ENCODE results near the gene SPAG4.

Gene SPAG4

DNA sequence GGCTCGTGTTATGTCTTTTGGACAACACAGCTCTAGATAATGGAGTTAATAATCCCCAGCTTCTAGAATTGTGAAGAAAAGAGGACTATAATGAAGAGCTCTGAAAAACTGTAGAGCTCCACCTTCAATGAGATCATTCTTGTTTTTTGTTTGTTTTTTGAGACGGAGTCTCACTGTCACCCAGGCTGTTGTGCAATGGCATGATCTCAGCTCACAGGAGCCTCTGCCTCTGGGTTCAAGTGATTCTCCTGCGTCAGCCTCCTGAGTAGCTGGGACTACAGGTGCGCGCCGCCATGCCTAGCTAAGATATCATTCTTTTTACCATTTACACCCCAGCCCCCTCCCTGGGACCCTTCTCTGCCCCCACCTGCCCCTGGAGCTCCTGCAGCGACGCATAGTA, 37.2 kb upstream of the SPAG4 start (continued):
- TF ChIP-seq KLF1 (tag by site-specific recombination; IDR thresholded peaks at IDR 0.05): no peak

DNA sequence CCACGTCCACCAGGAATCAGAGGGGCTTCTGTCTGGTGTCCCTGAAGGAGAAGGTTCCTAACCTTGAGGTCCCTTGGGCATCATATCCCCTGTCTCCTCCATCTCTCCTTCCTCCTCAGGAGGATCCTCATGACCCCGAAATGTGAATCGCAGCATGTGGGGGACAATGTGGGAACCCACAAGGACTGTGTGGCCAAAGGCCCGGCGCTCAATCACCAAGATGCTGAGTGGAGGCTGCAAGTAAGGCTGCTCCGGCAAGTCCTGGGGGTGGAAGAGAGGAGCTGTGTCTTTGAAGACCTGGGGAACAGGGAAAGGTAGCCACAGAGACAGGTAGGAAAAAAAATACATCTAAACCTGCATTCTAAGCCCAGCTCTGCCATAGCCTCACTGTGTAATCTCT, 36.4 kb upstream of the SPAG4 start:
- no peak for TF ChIP-seq ZIC2 (tag by site-specific recombination; IDR thresholded peaks at IDR 0.05)
- no peak for TF ChIP-seq PRDM1 (tag by site-specific recombination; IDR thresholded peaks at IDR 0.05)
- TF ChIP-seq ZNF324 (tag by site-specific recombination; IDR thresholded peaks at IDR 0.05): no peak
- TF ChIP-seq GLI4 (tag by site-specific recombination; IDR thresholded peaks at IDR 0.05): no peak
- TF ChIP-seq, protein P1, sequence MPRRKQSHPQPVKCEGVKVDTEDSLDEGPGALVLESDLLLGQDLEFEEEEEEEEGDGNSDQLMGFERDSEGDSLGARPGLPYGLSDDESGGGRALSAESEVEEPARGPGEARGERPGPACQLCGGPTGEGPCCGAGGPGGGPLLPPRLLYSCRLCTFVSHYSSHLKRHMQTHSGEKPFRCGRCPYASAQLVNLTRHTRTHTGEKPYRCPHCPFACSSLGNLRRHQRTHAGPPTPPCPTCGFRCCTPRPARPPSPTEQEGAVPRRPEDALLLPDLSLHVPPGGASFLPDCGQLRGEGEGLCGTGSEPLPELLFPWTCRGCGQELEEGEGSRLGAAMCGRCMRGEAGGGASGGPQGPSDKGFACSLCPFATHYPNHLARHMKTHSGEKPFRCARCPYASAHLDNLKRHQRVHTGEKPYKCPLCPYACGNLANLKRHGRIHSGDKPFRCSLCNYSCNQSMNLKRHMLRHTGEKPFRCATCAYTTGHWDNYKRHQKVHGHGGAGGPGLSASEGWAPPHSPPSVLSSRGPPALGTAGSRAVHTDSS (tag by site-specific recombination; IDR thresholded peaks at IDR 0.05): no peak
- TF ChIP-seq ZNF214 (tag by site-specific recombination; IDR thresholded peaks at IDR 0.05; ENCODE audit: borderline replicate concordance): no peak
- no peak for TF ChIP-seq ZFP3 (tag by site-specific recombination; IDR thresholded peaks at IDR 0.05; ENCODE audit: low read depth)
- TF ChIP-seq ZNF169 (tag by site-specific recombination; IDR thresholded peaks at IDR 0.05): no peak
- TF ChIP-seq ZNF561 (tag by site-specific recombination; IDR thresholded peaks at IDR 0.05; ENCODE audit: borderline replicate concordance): no peak
- TF ChIP-seq, protein P2, sequence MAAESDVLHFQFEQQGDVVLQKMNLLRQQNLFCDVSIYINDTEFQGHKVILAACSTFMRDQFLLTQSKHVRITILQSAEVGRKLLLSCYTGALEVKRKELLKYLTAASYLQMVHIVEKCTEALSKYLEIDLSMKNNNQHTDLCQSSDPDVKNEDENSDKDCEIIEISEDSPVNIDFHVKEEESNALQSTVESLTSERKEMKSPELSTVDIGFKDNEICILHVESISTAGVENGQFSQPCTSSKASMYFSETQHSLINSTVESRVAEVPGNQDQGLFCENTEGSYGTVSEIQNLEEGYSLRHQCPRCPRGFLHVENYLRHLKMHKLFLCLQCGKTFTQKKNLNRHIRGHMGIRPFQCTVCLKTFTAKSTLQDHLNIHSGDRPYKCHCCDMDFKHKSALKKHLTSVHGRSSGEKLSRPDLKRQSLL (tag by site-specific recombination; IDR thresholded peaks at IDR 0.05): no peak
- no peak for TF ChIP-seq ZNF112 (tag by site-specific recombination; IDR thresholded peaks at IDR 0.05)
- TF ChIP-seq, protein P3, sequence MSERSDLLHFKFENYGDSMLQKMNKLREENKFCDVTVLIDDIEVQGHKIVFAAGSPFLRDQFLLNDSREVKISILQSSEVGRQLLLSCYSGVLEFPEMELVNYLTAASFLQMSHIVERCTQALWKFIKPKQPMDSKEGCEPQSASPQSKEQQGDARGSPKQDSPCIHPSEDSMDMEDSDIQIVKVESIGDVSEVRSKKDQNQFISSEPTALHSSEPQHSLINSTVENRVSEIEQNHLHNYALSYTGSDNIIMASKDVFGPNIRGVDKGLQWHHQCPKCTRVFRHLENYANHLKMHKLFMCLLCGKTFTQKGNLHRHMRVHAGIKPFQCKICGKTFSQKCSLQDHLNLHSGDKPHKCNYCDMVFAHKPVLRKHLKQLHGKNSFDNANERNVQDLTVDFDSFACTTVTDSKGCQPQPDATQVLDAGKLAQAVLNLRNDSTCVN (tag by site-specific recombination; optimal IDR thresholded peaks at IDR 0.05): no peak
- TF ChIP-seq ZNF223 (tag by site-specific recombination; IDR thresholded peaks at IDR 0.05): no peak
- no peak for TF ChIP-seq BCL11B (tag by site-specific recombination; IDR thresholded peaks at IDR 0.05; ENCODE audit: low read depth)
- TF ChIP-seq ZNF354C (tag by site-specific recombination; IDR thresholded peaks at IDR 0.05; ENCODE audit: borderline replicate concordance, low read depth): no peak
- TF ChIP-seq, protein P4, sequence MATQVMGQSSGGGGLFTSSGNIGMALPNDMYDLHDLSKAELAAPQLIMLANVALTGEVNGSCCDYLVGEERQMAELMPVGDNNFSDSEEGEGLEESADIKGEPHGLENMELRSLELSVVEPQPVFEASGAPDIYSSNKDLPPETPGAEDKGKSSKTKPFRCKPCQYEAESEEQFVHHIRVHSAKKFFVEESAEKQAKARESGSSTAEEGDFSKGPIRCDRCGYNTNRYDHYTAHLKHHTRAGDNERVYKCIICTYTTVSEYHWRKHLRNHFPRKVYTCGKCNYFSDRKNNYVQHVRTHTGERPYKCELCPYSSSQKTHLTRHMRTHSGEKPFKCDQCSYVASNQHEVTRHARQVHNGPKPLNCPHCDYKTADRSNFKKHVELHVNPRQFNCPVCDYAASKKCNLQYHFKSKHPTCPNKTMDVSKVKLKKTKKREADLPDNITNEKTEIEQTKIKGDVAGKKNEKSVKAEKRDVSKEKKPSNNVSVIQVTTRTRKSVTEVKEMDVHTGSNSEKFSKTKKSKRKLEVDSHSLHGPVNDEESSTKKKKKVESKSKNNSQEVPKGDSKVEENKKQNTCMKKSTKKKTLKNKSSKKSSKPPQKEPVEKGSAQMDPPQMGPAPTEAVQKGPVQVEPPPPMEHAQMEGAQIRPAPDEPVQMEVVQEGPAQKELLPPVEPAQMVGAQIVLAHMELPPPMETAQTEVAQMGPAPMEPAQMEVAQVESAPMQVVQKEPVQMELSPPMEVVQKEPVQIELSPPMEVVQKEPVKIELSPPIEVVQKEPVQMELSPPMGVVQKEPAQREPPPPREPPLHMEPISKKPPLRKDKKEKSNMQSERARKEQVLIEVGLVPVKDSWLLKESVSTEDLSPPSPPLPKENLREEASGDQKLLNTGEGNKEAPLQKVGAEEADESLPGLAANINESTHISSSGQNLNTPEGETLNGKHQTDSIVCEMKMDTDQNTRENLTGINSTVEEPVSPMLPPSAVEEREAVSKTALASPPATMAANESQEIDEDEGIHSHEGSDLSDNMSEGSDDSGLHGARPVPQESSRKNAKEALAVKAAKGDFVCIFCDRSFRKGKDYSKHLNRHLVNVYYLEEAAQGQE (tag by site-specific recombination; IDR thresholded peaks at IDR 0.05): no peak
- CTCF ChIA-PET: no interaction called here
- POLR2A ChIA-PET: no interaction called here

DNA sequence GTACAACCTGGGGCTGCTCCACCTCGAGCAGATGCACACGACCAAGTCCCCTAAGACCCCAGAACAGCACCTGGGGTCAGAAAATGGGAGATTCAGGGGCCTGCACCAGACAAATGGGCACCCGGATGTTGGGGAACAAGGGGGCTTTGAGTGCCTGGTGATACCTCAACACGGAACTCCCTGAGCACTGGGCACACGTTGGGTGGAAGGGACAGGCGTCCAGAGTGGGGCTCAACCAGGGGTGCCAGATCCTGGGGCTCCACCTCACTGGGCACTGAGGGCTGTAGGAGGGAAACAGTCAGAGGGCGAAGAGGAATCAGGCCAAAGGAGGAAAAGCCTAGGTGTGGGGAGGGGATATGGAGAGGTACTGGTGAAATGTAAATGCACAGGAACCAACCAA, 33.5 kb upstream of the SPAG4 start:
- CTCF ChIA-PET: interaction anchor here (0.7 kb wide), 1 partner anchor 144 kb away, joined by 3 read pairs; the partner anchor contains the start of gene GDF5
- no peak overlapping the region for H3K27ac ChIP-seq (ENCODE audit: extremely low read depth, low read depth, low read length)
- peaks cover 0 to 5% of the 10 kb centered on the region in 2 experiments; a peak in 1 of 3 replicates for H3K36me3 ChIP-seq (ENCODE audit: control insufficient read depth in 2 of 2, insufficient read depth in 1 of 2, low read length in 2 of 2)
- no peak overlapping the region for H3K4me3 ChIP-seq (ENCODE audit: low read depth, low read length)
- no peak for TF ChIP-seq ZNF366 (tag by site-specific recombination; conservative IDR thresholded peaks at IDR 0.05)
- no peak for TF ChIP-seq GLIS2 (tag by site-specific recombination; IDR thresholded peaks at IDR 0.05)
- no peak for TF ChIP-seq ZNF354C (tag by site-specific recombination; IDR thresholded peaks at IDR 0.05; ENCODE audit: borderline replicate concordance, low read depth)
- TF ChIP-seq SALL2 (tag by site-specific recombination; IDR thresholded peaks at IDR 0.05; ENCODE audit: borderline replicate concordance): no peak
- TF ChIP-seq ZNF514 (tag by site-specific recombination; IDR thresholded peaks at IDR 0.05): no peak
- TF ChIP-seq ZNF214 (tag by site-specific recombination; IDR thresholded peaks at IDR 0.05; ENCODE audit: borderline replicate concordance): no peak
- TF ChIP-seq ZNF169 (tag by site-specific recombination; IDR thresholded peaks at IDR 0.05): no peak
- no peak for TF ChIP-seq YY1 (tag by site-specific recombination; IDR thresholded peaks at IDR 0.05)
- no peak for TF ChIP-seq ZNF311 (tag by site-specific recombination; IDR thresholded peaks at IDR 0.05; ENCODE audit: borderline replicate concordance)
- no peaks in the 10 kb centered on the region for H3K4me1 ChIP-seq (ENCODE audit: control insufficient read depth, insufficient read depth, low read length)
- H3K9me3 ChIP-seq (ENCODE audit: control insufficient read depth, insufficient read depth, low read depth, low read length): no peaks in the 10 kb centered on the region
- POLR2A ChIA-PET: no interaction called here

More for the DNA sequence above, 36.4 kb upstream of the SPAG4 start:
- no peak overlapping the region for H3K4me3 ChIP-seq (ENCODE audit: low read depth, low read length)
- no peaks in the 10 kb centered on the region for H3K9me3 ChIP-seq (ENCODE audit: control insufficient read depth, insufficient read depth, low read depth, low read length)
- no peak overlapping the region for H3K27ac ChIP-seq (ENCODE audit: extremely low read depth, low read depth, low read length)
- H3K4me1 ChIP-seq (ENCODE audit: control insufficient read depth, insufficient read depth, low read length): no peaks in the 10 kb centered on the region
- peaks cover 0 to 10% of the 10 kb centered on the region in 2 experiments; a peak in 1 of 3 replicates for H3K36me3 ChIP-seq (ENCODE audit: control insufficient read depth in 2 of 2, insufficient read depth in 1 of 2, low read length in 2 of 2)
